PC-3 (cell line): ENCODE measurements around the gene C4orf17. TPM values are rescaled to one million over a fixed set of nuclear protein-coding genes. Genes with fewer than 3 reads are reported as not detected.

Experiments
- ATAC-seq: fragments of 200-7000 bp; cut with Tn5 transposase; 2 replicates; pipeline ENCODE4 v1.9.1; 2020; ENCODE audit warnings: mild to moderate bottlenecking, moderate library complexity
- BruUV-seq: library from RNA; stranded (reverse); fragments of 400-500 nt; replicated peaks from 2 replicates; lab custom pipeline; 2021; lab: Mats Ljungman, UMichigan
- CTCF ChIA-PET: fragments of 300-600 bp; sonication (Branson Sonifier 250); formaldehyde crosslinking; loops from one replicate; lab custom pipeline; 2022; ENCODE audit warnings: antibody characterized with exemption; lab: Charles Lee
- POLR2A ChIA-PET: fragments of 300-600 bp; sonication (Branson Sonifier 250); formaldehyde crosslinking; loops from one replicate; lab custom pipeline; 2022; ENCODE audit warnings: antibody characterized with exemption; ENCODE audit not compliant: unreplicated experiment; lab: Charles Lee
- DNase-seq: peaks from one replicate; pipeline ENCODE4 v3.0.0-alpha.2; 2015
- H2AFZ ChIP-seq: fragments of 300-600 bp; sonication (generic); 2 replicates; pipeline ENCODE4 v1.6.0; 2016; ENCODE audit warnings: antibody characterized with exemption, low read length
- H3F3A ChIP-seq: fragments of 300-600 bp; sonication (generic); one replicate; pipeline ENCODE4 v1.6.0; 2017; ENCODE audit warnings: antibody characterized with exemption, low read length, control low read depth, mild to moderate bottlenecking; ENCODE audit not compliant: unreplicated experiment
- H3K27ac ChIP-seq: fragments of 300-600 bp; sonication (generic); 2 replicates; pipeline ENCODE4 v1.5.1; 2016; ENCODE audit warnings: mild to moderate bottlenecking, low read length
- H3K27me3 ChIP-seq: fragments of 300-600 bp; sonication (generic); 2 replicates; pipeline ENCODE4 v1.6.1; 2016; ENCODE audit warnings: low read length, mixed read lengths
- H3K36me3 ChIP-seq: fragments of 300-600 bp; sonication (generic); 2 replicates; pipeline ENCODE4 v1.6.1; 2016; ENCODE audit warnings: low read depth, mixed run types, low read length, mixed read lengths
- H3K4me1 ChIP-seq: fragments of 300-600 bp; sonication (generic); 2 replicates; pipeline ENCODE4 v1.5.1; 2016; ENCODE audit warnings: low read length; ENCODE audit not compliant: insufficient read depth
- H3K4me2 ChIP-seq: fragments of 300-600 bp; sonication (generic); 2 replicates; pipeline ENCODE4 v1.6.0; 2016; ENCODE audit warnings: low read length
- H3K4me3 ChIP-seq: fragments of 300-600 bp; sonication (generic); 2 replicates; pipeline ENCODE4 v1.5.1; 2016; ENCODE audit warnings: mild to moderate bottlenecking, low read length, mixed read lengths
- H3K79me2 ChIP-seq: fragments of 300-600 bp; sonication (generic); 2 replicates; pipeline ENCODE4 v1.6.1; 2017; ENCODE audit warnings: low read length, mixed read lengths
- H3K9ac ChIP-seq: fragments of 300-600 bp; sonication (generic); 2 replicates; pipeline ENCODE4 v1.6.0; 2016; ENCODE audit warnings: mild to moderate bottlenecking, low read length
- H3K9me2 ChIP-seq: fragments of 300-600 bp; sonication (generic); replicated peaks from 2 replicates; pipeline ENCODE4 v1.6.1; 2016; ENCODE audit warnings: mixed run types, low read length, mixed read lengths
- H3K9me3 ChIP-seq: fragments of 300-600 bp; sonication (generic); 2 replicates; pipeline ENCODE4 v1.6.1; 2016; ENCODE audit warnings: low read length, mixed read lengths
- H4K20me1 ChIP-seq: fragments of 300-600 bp; sonication (generic); 2 replicates; pipeline ENCODE4 v1.6.1; 2016; ENCODE audit warnings: low read length, mixed read lengths
- EZH2 ChIP-seq: fragments of 300-600 bp; sonication (generic); IDR thresholded peaks from one replicate; pipeline ENCODE4 v1.6.1; 2017; ENCODE audit warnings: antibody characterized with exemption, mild to moderate bottlenecking, low read length; ENCODE audit not compliant: unreplicated experiment
- EZH2phosphoT487 ChIP-seq: fragments of 300-600 bp; sonication (generic); IDR thresholded peaks from 2 replicates; pipeline ENCODE4 v1.6.1; 2018; ENCODE audit warnings: mild to moderate bottlenecking, antibody characterized with exemption, low read length, borderline replicate concordance
- intact Hi-C: fragments of 100-400 bp; cut with micrococcal nuclease; formaldehyde crosslinking; loops from 2 replicates; pipeline ENCODE4 v1.9.0; 2023
- total RNA-seq: library from RNA; depleted of rRNA; stranded (reverse); fragments of >200 nt; gene quantifications from 2 replicates; pipeline ENCODE4 v1.2.3, GENCODE V29; 2014
- TF ChIP-seq, protein P1 (sequence below): fragments of 300-600 bp; sonication (generic); conservative IDR thresholded peaks from 2 replicates; pipeline ENCODE4 v1.5.1; 2017; ENCODE audit warnings: antibody characterized with exemption, low read depth, mild to moderate bottlenecking, low read length

C4orf17 gene
- total RNA-seq, 1 experiment from 2014 or later, result not detected

DNA sequence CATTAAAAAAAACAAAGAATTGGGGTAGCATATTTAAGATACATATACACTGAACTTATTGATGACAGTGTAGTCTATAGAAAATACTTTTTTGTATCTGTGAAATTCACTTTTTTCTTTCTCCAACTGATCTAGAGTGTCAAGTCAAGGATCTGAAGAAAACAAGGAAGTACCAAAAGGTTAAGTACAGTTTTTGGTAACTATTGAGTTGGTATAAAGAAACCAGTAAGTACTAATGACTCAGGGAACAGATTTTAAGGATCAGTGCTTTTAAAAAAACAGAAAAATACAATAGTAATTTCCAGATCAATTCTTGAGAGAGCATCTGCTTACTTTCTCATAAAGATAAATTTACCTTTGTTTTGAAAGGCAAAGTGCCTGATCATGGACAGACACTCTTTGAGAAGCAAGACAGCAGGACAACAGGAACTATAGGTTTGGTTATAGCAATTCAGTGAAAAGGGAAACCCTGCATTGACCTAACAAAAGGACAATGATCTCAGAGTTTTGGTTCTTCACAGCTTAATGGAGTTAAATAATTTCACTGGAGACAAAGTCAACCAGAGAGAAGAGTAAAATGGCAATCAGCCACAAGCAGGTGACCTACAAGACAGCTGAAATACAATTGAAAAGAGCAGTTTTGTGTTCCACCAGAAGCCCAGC lies 29.6 kb downstream of the C4orf17 start:
- intact Hi-C loops, result no loop called here
- ATAC-seq, result peak; percentile 38
- no peak overlapping the region for H3K4me3 ChIP-seq
- H3K9me3 ChIP-seq, result no peaks in the 10 kb centered on the region
- H3K4me1 ChIP-seq, result peaks cover 19% of the 10 kb centered on the region
- BruUV-seq, result no TSS peak
- CTCF ChIA-PET, result no interaction called here
- no peaks in the 10 kb centered on the region for H3K27me3 ChIP-seq
- H3K27ac ChIP-seq, result peak overlapping the region; percentile 42
- peak overlapping the region; percentile 58 for H3K4me2 ChIP-seq
- no peak overlapping the region for H2AFZ ChIP-seq
- POLR2A ChIA-PET, result no interaction called here
- H3K9me2 ChIP-seq, result no peaks in the 10 kb centered on the region
- H3K79me2 ChIP-seq, result no peaks in the 10 kb centered on the region
- H3F3A ChIP-seq, result no peaks in the 10 kb centered on the region
- DNase-seq, result peak; percentile 15
- TF ChIP-seq EZH2phosphoT487, result no peak
- no peaks in the 10 kb centered on the region for H4K20me1 ChIP-seq
- H3K9ac ChIP-seq, result no peak overlapping the region
- H3K36me3 ChIP-seq, result no peaks in the 10 kb centered on the region

DNA sequence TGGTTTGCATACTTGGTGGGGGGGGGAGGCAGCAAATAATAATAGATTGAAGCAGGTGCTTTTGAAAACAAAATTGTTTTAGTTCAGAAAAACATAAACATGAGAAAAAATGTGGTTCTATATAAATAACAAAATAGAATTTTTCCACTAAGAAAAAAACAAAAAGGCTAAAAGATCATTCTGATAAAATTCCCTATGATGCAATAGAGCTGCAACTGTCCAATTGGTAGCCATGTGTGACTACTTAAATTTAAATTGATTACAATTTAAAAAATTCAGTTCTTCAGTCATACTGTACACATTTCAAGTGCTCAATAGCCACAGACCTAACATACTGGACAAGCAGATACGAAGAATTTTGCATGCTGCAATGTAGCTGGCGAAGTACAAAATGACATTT lies 42.1 kb downstream of the C4orf17 start:
- H3K4me3 ChIP-seq, result no peak overlapping the region
- no peaks in the 10 kb centered on the region for H3K27me3 ChIP-seq
- TF ChIP-seq EZH2phosphoT487 (no peak), EZH2 (no peak)
- TF ChIP-seq, protein P1, sequence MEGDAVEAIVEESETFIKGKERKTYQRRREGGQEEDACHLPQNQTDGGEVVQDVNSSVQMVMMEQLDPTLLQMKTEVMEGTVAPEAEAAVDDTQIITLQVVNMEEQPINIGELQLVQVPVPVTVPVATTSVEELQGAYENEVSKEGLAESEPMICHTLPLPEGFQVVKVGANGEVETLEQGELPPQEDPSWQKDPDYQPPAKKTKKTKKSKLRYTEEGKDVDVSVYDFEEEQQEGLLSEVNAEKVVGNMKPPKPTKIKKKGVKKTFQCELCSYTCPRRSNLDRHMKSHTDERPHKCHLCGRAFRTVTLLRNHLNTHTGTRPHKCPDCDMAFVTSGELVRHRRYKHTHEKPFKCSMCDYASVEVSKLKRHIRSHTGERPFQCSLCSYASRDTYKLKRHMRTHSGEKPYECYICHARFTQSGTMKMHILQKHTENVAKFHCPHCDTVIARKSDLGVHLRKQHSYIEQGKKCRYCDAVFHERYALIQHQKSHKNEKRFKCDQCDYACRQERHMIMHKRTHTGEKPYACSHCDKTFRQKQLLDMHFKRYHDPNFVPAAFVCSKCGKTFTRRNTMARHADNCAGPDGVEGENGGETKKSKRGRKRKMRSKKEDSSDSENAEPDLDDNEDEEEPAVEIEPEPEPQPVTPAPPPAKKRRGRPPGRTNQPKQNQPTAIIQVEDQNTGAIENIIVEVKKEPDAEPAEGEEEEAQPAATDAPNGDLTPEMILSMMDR, result no peak
- intact Hi-C loops, result no loop called here
- DNase-seq, result no peak
- H3K9me2 ChIP-seq, result no peaks in the 10 kb centered on the region
- H3K4me1 ChIP-seq, result no peaks in the 10 kb centered on the region
- ChIA-PET CTCF (no interaction called here), POLR2A (no interaction called here)
- no peaks in the 10 kb centered on the region for H4K20me1 ChIP-seq
- no peaks in the 10 kb centered on the region for H3F3A ChIP-seq
- H3K27ac ChIP-seq, result no peak overlapping the region
- no TSS peak for BruUV-seq
- ATAC-seq, result no peak
- H2AFZ ChIP-seq, result no peak overlapping the region
- H3K4me2 ChIP-seq, result no peak overlapping the region
- no peaks in the 10 kb centered on the region for H3K9me3 ChIP-seq
- no peak overlapping the region for H3K9ac ChIP-seq
- no peaks in the 10 kb centered on the region for H3K36me3 ChIP-seq
- H3K79me2 ChIP-seq, result no peaks in the 10 kb centered on the region

DNA sequence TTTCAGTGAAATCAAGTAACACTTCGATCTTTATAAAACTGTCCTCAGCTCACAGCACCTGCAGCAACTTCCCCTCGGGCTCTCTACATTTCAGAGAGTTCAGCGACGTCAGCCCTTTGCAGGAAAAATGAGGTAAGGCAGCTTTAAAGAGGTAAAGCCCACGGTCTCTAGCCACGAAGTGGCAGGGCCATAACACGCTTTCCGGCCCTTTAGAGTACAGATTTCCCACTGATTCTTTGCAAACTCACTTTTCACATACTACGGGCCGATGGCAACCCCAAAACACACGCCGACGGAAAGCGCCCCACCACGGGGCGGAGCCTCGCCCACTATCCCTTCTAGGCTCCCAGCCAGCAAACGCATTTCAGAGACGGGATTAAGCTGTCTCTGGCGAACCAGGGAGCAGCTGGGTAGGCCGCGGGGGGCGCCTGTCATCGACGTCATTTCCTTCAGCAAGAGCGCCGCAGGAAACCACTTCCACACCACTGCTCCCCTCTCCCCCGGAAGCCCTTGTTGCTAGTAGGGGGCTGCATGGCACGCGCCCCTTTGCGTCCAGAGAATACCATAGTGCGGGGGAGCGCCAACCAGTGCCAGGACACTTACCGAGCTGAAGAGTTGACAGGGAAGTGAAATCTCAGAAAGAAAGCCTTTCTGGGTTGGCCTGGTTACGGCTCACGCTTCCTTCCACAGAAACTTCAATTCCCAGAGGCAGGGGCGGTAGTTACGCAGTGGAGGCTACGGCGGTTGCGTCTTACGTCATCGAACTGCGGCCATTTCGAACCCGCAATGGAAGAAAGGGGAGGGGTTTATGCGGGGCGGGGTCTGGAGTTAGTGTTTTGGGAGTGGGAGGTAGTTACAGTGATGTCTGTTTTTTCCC lies 52.7 kb downstream of the C4orf17 start, which contains the start of gene TRMT10A:
Gene TRMT10A, minus strand, starts transcription at position 730 of the 877 bp plus-strand sequence. CDS start 4,701 bp downstream, outside the sequence.
- Histone ChIP-seq H3K4me1 (peaks cover 9% of the 10 kb centered on the region; the same call in 1 of the 2 replicates), H3F3A (no peaks in the 10 kb centered on the region), H4K20me1 (no peaks in the 10 kb centered on the region), H3K9me2 (no peaks in the 10 kb centered on the region), H3K27ac (peak within 1 kb of the TSS; percentile 83), H3K9me3 (no peaks in the 10 kb centered on the region), H3K9ac (peak within 1 kb of the TSS; percentile 90), H3K4me2 (peak within 1 kb of the TSS; percentile 95), H3K79me2 (no peaks in the 10 kb centered on the region), H3K36me3 (no peaks in the 10 kb centered on the region), H3K27me3 (no peaks in the 10 kb centered on the region), H3K4me3 (peak within 1 kb of the TSS; percentile 90), H2AFZ (peak within 1 kb of the TSS; percentile 82)
- ChIA-PET POLR2A (interaction anchor here (0.6 to 0.7 kb wide), 4 partner anchors 56 to 331 kb away, joined by 3 to 4 read pairs (median 3); partner anchors contain the start of gene LAMTOR3), CTCF (interaction anchor here (0.5 to 0.6 kb wide), 2 partner anchors 148 to 334 kb away, joined by 3 read pairs; no protein-coding TSS in a partner anchor)
- no peak for TF ChIP-seq EZH2phosphoT487
- TF ChIP-seq, protein P1, result no peak
- no peak for TF ChIP-seq EZH2
- DNase-seq, result peak; percentile 91
- intact Hi-C loops, result loop anchor here (2.0 to 5.0 kb wide), 3 partner anchors 159 to 499 kb away; no protein-coding TSS in a partner anchor
- no TSS peak for BruUV-seq
- peak; percentile 96 for ATAC-seq
